ENCODE data around the gene EXOC4.

Gene EXOC4

DNA sequence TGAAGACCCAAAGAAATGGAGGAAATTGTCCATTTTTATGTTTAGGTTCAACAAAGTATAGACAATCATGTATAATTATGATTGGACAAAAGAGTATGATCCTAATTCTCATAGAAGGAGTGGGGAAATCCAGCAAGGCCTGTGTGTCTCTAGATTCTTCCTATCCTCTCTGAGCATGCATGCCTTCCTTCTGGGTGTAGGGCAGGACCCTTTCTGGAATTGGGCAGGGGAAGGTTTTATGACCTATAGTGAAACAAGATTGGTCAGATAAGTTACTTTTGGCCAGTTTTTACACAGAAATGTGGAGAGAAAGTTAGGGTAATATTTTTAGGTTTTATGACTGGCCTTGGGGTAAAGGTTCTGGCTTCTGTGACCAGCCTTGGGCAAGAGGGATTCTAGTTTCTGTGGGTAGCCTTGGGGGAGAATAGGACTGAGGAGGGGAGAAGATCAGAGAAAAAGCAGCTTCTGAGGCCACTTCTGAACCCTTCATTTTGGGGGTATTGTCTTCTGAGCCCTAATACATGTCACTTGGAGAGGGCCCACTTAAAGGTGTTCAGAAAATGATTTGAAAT lies 289.4 kb downstream of the EXOC4 start:
- Histone ChIP-seq H3K9me3 (ENCODE audit: low read length) (no peaks in the 10 kb centered on the region), H3K4me3 (ENCODE audit: low read depth in 1 of 2, low read length in 2 of 2) (no peak overlapping the region), H3K9ac (ENCODE audit: low read length) (no peak overlapping the region), H3K36me3 (ENCODE audit: insufficient read depth, low read length) (no peaks in the 10 kb centered on the region), H3K4me1 (ENCODE audit: insufficient read depth, low read length) (no peaks in the 10 kb centered on the region), H3K27me3 (ENCODE audit: control insufficient read depth in 1 of 2, insufficient read depth in 2 of 2, low read length in 2 of 2) (no peaks in the 10 kb centered on the region), H3K27ac (ENCODE audit: low read depth, low read length) (no peak overlapping the region)

- no peaks in the 10 kb centered on the region for H3K4me1 ChIP-seq (ENCODE audit: insufficient read depth, low read length)
- H3K27ac ChIP-seq (ENCODE audit: low read depth, low read length) = no peak overlapping the region
- H3K9ac ChIP-seq (ENCODE audit: low read length) = no peak overlapping the region
- no peaks in the 10 kb centered on the region for H3K27me3 ChIP-seq (ENCODE audit: control insufficient read depth in 1 of 2, insufficient read depth in 2 of 2, low read length in 2 of 2)
- no peak overlapping the region for H3K4me3 ChIP-seq (ENCODE audit: low read depth in 1 of 2, low read length in 2 of 2)
- no peaks in the 10 kb centered on the region for H3K36me3 ChIP-seq (ENCODE audit: insufficient read depth, low read length)
- H3K9me3 ChIP-seq (ENCODE audit: low read length) = no peaks in the 10 kb centered on the region
Measured at GRCh38 chr7:133543657-133544056, 290.8 kb downstream of the EXOC4 start.

DNA sequence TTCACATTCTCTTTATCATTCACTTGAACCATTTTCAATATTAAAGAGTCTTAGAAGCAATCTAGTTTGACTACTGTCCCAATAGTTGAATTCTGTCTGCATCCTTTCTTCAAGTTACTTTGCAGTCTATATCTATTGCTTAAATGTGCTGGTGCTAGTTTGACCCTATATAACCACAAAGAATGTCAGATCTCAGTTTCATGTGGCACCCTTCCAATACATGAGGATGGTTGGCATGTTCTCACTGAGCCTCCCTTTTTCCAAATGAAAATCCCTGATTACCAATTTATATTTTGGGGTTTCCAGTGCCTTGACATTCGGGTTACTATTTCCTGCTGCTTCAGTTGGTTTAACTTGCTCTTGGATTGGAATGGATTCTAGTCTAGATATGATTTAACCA lies 292.7 kb downstream of the EXOC4 start:
- Histone ChIP-seq H3K36me3 (ENCODE audit: insufficient read depth, low read length) (no peaks in the 10 kb centered on the region), H3K4me1 (ENCODE audit: insufficient read depth, low read length) (no peaks in the 10 kb centered on the region), H3K27me3 (ENCODE audit: control insufficient read depth in 1 of 2, insufficient read depth in 2 of 2, low read length in 2 of 2) (no peaks in the 10 kb centered on the region), H3K9ac (ENCODE audit: low read length) (no peak overlapping the region), H3K4me3 (ENCODE audit: low read depth in 1 of 2, low read length in 2 of 2) (no peak overlapping the region), H3K9me3 (ENCODE audit: low read length) (no peaks in the 10 kb centered on the region), H3K27ac (ENCODE audit: low read depth, low read length) (no peak overlapping the region)

DNA sequence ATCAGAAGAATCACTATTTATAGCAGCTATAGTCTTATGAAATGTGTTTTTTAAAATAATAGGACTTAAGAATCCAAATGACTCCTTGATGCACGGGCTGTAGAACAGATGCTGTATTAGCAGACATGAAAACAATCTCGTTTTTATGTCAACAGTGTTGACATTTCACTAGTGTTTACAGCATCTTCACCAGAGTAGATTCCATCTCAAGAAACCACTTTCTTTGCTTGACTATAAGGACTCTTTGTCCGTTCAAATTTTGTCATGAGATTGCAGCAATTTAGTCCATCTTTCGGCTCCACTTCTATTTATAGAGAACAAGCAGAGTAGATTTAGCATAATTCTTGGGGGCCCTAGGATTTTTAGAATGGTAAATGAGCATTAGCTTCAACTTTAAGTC lies 295.1 kb downstream of the EXOC4 start:
- Histone ChIP-seq H3K27me3 (ENCODE audit: control insufficient read depth in 1 of 2, insufficient read depth in 2 of 2, low read length in 2 of 2) (no peaks in the 10 kb centered on the region), H3K9ac (ENCODE audit: low read length) (no peak overlapping the region), H3K4me1 (ENCODE audit: insufficient read depth, low read length) (no peaks in the 10 kb centered on the region), H3K9me3 (ENCODE audit: low read length) (no peaks in the 10 kb centered on the region), H3K27ac (ENCODE audit: low read depth, low read length) (no peak overlapping the region), H3K36me3 (ENCODE audit: insufficient read depth, low read length) (no peaks in the 10 kb centered on the region), H3K4me3 (ENCODE audit: low read depth in 1 of 2, low read length in 2 of 2) (no peak overlapping the region)

DNA sequence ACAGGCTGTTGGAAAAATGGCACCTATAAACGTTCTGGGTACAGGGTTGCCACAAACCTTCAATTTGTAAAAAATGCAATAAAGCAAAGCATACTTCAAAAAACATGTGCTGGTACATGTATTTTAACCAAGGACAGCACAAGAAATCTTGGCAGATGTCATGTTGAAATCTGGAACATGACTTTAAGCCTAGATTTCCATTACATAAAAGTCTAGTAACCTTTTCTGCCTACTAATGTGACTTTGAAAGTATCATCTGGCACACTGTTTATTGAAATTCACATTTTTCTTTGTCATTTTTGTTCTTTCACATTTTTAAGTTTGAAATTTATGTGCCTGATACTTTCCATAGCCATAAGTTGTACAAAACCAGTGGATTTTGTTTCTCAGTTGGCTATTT lies 296.8 kb downstream of the EXOC4 start:
- H3K9me3 ChIP-seq (ENCODE audit: low read length) = no peaks in the 10 kb centered on the region
- H3K36me3 ChIP-seq (ENCODE audit: insufficient read depth, low read length) = no peaks in the 10 kb centered on the region
- H3K4me3 ChIP-seq (ENCODE audit: low read depth in 1 of 2, low read length in 2 of 2) = no peak overlapping the region
- no peak overlapping the region for H3K9ac ChIP-seq (ENCODE audit: low read length)
- no peaks in the 10 kb centered on the region for H3K4me1 ChIP-seq (ENCODE audit: insufficient read depth, low read length)
- H3K27ac ChIP-seq (ENCODE audit: low read depth, low read length) = no peak overlapping the region
- no peaks in the 10 kb centered on the region for H3K27me3 ChIP-seq (ENCODE audit: control insufficient read depth in 1 of 2, insufficient read depth in 2 of 2, low read length in 2 of 2)

DNA sequence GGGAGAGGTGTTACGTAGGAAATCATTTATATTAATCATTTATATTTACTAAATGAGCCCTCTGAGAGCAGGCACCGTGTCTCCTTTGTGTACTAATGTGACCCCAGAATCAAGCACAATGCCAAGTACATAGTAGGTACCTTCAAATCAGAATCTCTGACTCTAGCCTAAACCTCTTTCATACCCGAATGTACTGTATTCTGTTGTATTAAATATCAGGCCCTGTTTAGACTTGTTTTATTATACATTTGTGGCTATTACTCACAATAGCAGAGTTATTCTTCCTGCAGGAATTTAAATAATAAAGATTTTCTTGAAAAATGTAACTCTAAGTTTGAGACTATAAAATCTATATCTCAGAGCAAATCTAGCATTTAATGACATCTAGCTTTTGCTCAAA lies 297.3 kb downstream of the EXOC4 start:
- no peak overlapping the region for H3K9ac ChIP-seq (ENCODE audit: low read length)
- no peak overlapping the region for H3K4me3 ChIP-seq (ENCODE audit: low read depth in 1 of 2, low read length in 2 of 2)
- H3K36me3 ChIP-seq (ENCODE audit: insufficient read depth, low read length) = no peaks in the 10 kb centered on the region
- no peak overlapping the region for H3K27ac ChIP-seq (ENCODE audit: low read depth, low read length)
- H3K4me1 ChIP-seq (ENCODE audit: insufficient read depth, low read length) = no peaks in the 10 kb centered on the region
- H3K27me3 ChIP-seq (ENCODE audit: control insufficient read depth in 1 of 2, insufficient read depth in 2 of 2, low read length in 2 of 2) = no peaks in the 10 kb centered on the region
- no peaks in the 10 kb centered on the region for H3K9me3 ChIP-seq (ENCODE audit: low read length)

- no peak overlapping the region for H3K9ac ChIP-seq (ENCODE audit: low read length)
- no peak overlapping the region for H3K4me3 ChIP-seq (ENCODE audit: low read depth in 1 of 2, low read length in 2 of 2)
- H3K27ac ChIP-seq (ENCODE audit: low read depth, low read length) = no peak overlapping the region
- H3K9me3 ChIP-seq (ENCODE audit: low read length) = no peaks in the 10 kb centered on the region
- no peaks in the 10 kb centered on the region for H3K4me1 ChIP-seq (ENCODE audit: insufficient read depth, low read length)
- H3K36me3 ChIP-seq (ENCODE audit: insufficient read depth, low read length) = no peaks in the 10 kb centered on the region
- H3K27me3 ChIP-seq (ENCODE audit: control insufficient read depth in 1 of 2, insufficient read depth in 2 of 2, low read length in 2 of 2) = no peaks in the 10 kb centered on the region
Measured at GRCh38 chr7:133550811-133551210, 297.9 kb downstream of the EXOC4 start.

- Histone ChIP-seq H3K9me3 (ENCODE audit: low read length) (no peaks in the 10 kb centered on the region), H3K27ac (ENCODE audit: low read depth, low read length) (no peak overlapping the region), H3K36me3 (ENCODE audit: insufficient read depth, low read length) (no peaks in the 10 kb centered on the region), H3K4me1 (ENCODE audit: insufficient read depth, low read length) (no peaks in the 10 kb centered on the region), H3K4me3 (ENCODE audit: low read depth in 1 of 2, low read length in 2 of 2) (no peak overlapping the region), H3K9ac (ENCODE audit: low read length) (no peak overlapping the region), H3K27me3 (ENCODE audit: control insufficient read depth in 1 of 2, insufficient read depth in 2 of 2, low read length in 2 of 2) (no peaks in the 10 kb centered on the region)
Measured at GRCh38 chr7:133551466-133551865, 298.6 kb downstream of the EXOC4 start.

DNA sequence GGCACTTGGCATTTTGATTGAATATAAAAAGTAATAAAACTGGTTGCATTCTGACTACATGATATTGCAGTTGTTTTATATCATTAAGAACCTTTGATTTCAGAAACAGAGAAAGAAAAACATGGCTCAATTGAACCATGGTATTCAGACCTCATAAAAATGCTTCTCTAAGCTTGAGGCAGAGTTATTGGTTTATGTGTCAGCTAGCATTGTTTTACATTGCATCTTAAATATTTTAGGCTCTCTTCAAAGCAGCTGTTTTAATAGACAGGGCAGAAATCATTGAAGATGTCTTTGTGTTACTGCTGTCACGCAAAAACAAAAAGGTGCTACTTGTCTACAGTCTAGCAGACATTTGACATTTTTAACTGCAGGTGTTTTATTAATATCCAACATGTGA lies 299.2 kb downstream of the EXOC4 start:
- Histone ChIP-seq H3K9ac (ENCODE audit: low read length) (no peak overlapping the region), H3K9me3 (ENCODE audit: low read length) (no peaks in the 10 kb centered on the region), H3K27me3 (ENCODE audit: control insufficient read depth in 1 of 2, insufficient read depth in 2 of 2, low read length in 2 of 2) (no peaks in the 10 kb centered on the region), H3K4me1 (ENCODE audit: insufficient read depth, low read length) (no peaks in the 10 kb centered on the region), H3K27ac (ENCODE audit: low read depth, low read length) (no peak overlapping the region), H3K4me3 (ENCODE audit: low read depth in 1 of 2, low read length in 2 of 2) (no peak overlapping the region), H3K36me3 (ENCODE audit: insufficient read depth, low read length) (no peaks in the 10 kb centered on the region)

- H3K4me1 ChIP-seq (ENCODE audit: insufficient read depth, low read length) = no peaks in the 10 kb centered on the region
- no peaks in the 10 kb centered on the region for H3K9me3 ChIP-seq (ENCODE audit: low read length)
- H3K27me3 ChIP-seq (ENCODE audit: control insufficient read depth in 1 of 2, insufficient read depth in 2 of 2, low read length in 2 of 2) = no peaks in the 10 kb centered on the region
- H3K36me3 ChIP-seq (ENCODE audit: insufficient read depth, low read length) = no peaks in the 10 kb centered on the region
- no peak overlapping the region for H3K4me3 ChIP-seq (ENCODE audit: low read depth in 1 of 2, low read length in 2 of 2)
- H3K9ac ChIP-seq (ENCODE audit: low read length) = no peak overlapping the region
- no peak overlapping the region for H3K27ac ChIP-seq (ENCODE audit: low read depth, low read length)
Measured at GRCh38 chr7:133554330-133554729, 301.5 kb downstream of the EXOC4 start.

- Histone ChIP-seq H3K4me3 (ENCODE audit: low read depth in 1 of 2, low read length in 2 of 2) (no peak overlapping the region), H3K4me1 (ENCODE audit: insufficient read depth, low read length) (no peaks in the 10 kb centered on the region), H3K36me3 (ENCODE audit: insufficient read depth, low read length) (no peaks in the 10 kb centered on the region), H3K9ac (ENCODE audit: low read length) (no peak overlapping the region), H3K9me3 (ENCODE audit: low read length) (no peaks in the 10 kb centered on the region), H3K27me3 (ENCODE audit: control insufficient read depth in 1 of 2, insufficient read depth in 2 of 2, low read length in 2 of 2) (no peaks in the 10 kb centered on the region), H3K27ac (ENCODE audit: low read depth, low read length) (no peak overlapping the region)
Measured at GRCh38 chr7:133556048-133556447, 303.2 kb downstream of the EXOC4 start.

DNA sequence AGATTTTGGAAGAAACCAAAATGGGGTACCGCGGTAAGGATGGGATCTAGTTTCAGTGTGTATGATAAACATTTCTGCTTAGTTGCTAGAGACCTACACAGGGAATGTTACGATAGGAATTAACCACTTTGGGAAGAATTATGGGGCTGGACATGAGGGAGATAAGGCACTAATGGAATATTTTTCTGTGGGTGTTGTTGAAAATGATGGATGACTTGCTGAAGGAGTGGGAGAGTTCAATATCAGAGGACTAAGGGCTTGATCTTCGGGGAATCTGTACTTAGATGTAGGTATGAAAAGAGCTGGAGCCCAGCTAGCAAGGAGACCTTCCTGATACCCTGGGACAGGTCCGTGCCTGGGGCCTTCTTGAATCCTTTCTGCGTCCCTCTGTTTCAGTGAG lies 303.7 kb downstream of the EXOC4 start:
- Histone ChIP-seq H3K4me1 (ENCODE audit: insufficient read depth, low read length) (no peaks in the 10 kb centered on the region), H3K36me3 (ENCODE audit: insufficient read depth, low read length) (no peaks in the 10 kb centered on the region), H3K27me3 (ENCODE audit: control insufficient read depth in 1 of 2, insufficient read depth in 2 of 2, low read length in 2 of 2) (no peaks in the 10 kb centered on the region), H3K9ac (ENCODE audit: low read length) (no peak overlapping the region), H3K4me3 (ENCODE audit: low read depth in 1 of 2, low read length in 2 of 2) (no peak overlapping the region), H3K27ac (ENCODE audit: low read depth, low read length) (no peak overlapping the region), H3K9me3 (ENCODE audit: low read length) (no peaks in the 10 kb centered on the region)

Measured in muscle layer of colon (tissue), 2 donors.